Prostate gland (tissue), 2 donors: Measurements from ENCODE around the gene COMMD1. TPM values are rescaled to one million over a fixed set of nuclear protein-coding genes. Genes with fewer than 3 reads are reported as not detected.

Experiments
- DNase-seq: peaks from one replicate; pipeline ENCODE4 v3.0.0-alpha.2; 2019; ENCODE audit warnings: low spot score
- H3K27ac ChIP-seq, 2 donors: fragments of 200-600 bp; sonication (generic); 2 replicates each; pipeline ENCODE4 v1.5.1; 2017 to 2019
- H3K27me3 ChIP-seq: fragments of 200-600 bp; sonication (generic); replicated peaks from 2 replicates; pipeline ENCODE4 v1.5.1; 2019; ENCODE audit not compliant: insufficient read depth
- H3K36me3 ChIP-seq, 2 donors: fragments of 200-600 bp; sonication (generic); 1 replicate in 1 of 2; 2 replicates in 1 of 2; pipeline versions ENCODE4 v1.5.1 to v1.8.1; 2017 to 2019
- H3K4me1 ChIP-seq: fragments of 200-600 bp; sonication (generic); replicated peaks from 2 replicates; pipeline ENCODE4 v1.5.1; 2019
- H3K4me3 ChIP-seq, 2 donors: fragments of 200-600 bp; sonication (generic); 2 replicates each; pipeline ENCODE4 v1.5.1; 2017 to 2019
- H3K9me3 ChIP-seq: fragments of 200-600 bp; sonication (generic); 2 replicates; pipeline ENCODE4 v1.5.1; 2017
- POLR2A ChIP-seq: fragments of 450-650 bp; IDR thresholded peaks from one replicate; pipeline ENCODE4 v1.6.1; 2016; ENCODE audit warnings: antibody characterized with exemption, mild to moderate bottlenecking
- POLR2AphosphoS5 ChIP-seq: sonication (generic); formaldehyde crosslinking; IDR thresholded peaks from one replicate; pipeline ENCODE4 v1.6.1; 2017; ENCODE audit warnings: antibody characterized with exemption
- WGBS: methylation state at CpG from one replicate; pipeline ENCODE4 v1.1.5; 2018; 5-methylcytosine and 5-hydroxymethylcytosine counted together
- intact Hi-C: fragments of 100-400 bp; cut with DNase I; formaldehyde crosslinking; loops from one replicate; pipeline ENCODE4 v1.14.2; 2022
- total RNA-seq, 2 donors: library from RNA; depleted of rRNA; stranded (reverse); fragments of >200 nt; gene quantifications; one replicate each; pipeline ENCODE4 v1.1.0, GENCODE V29; 2016
- TF ChIP-seq, protein P1 (sequence below), 4 experiments: fragments of 200-600 bp in 2 of 4; fragments of 450-650 bp in 2 of 4; sonication (generic) in 2 of 4; IDR thresholded peaks; 1 replicate in 3 of 4; 2 replicates in 1 of 4; pipeline ENCODE4 v1.5.1; 2016 to 2019; ENCODE audit warnings: antibody characterized with exemption in 4 of 4, mild to moderate bottlenecking in 2 of 4, moderate library complexity in 2 of 4

The COMMD1 gene
- total RNA-seq, 2 donors from 2014 or later = 41.9 to 63.9 TPM

DNA sequence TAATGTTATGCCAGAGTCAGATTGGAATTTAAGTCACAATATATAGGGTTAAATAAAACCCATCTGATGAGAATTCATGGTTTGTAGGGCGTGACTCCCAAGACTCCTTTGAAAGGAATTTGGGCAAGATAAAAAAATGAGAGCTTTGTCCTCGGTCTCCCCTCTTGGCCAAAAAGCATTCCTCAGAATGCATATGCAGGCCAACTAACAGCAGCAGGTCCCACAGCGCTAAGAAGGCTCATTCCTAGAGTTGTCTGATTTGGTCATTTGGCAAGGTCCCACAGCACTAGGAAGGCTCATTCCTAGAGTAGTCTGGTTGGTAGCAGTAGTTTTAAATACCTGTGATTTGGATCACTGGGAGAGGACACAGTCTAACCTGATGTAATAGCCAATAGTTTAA is 184.2 kb downstream of the COMMD1 start:
- WGBS = 95% methylated on average over 3 of the region's 3 CpGs
- Histone ChIP-seq H3K36me3 (no peaks in the 10 kb centered on the region), H3K27me3 (no peaks in the 10 kb centered on the region), H3K27ac (no peak overlapping the region), H3K4me1 (no peaks in the 10 kb centered on the region), H3K4me3 (no peak overlapping the region), H3K9me3 (no peaks in the 10 kb centered on the region)
- TF ChIP-seq POLR2A (no peak), POLR2AphosphoS5 (no peak)
- TF ChIP-seq, protein P1, sequence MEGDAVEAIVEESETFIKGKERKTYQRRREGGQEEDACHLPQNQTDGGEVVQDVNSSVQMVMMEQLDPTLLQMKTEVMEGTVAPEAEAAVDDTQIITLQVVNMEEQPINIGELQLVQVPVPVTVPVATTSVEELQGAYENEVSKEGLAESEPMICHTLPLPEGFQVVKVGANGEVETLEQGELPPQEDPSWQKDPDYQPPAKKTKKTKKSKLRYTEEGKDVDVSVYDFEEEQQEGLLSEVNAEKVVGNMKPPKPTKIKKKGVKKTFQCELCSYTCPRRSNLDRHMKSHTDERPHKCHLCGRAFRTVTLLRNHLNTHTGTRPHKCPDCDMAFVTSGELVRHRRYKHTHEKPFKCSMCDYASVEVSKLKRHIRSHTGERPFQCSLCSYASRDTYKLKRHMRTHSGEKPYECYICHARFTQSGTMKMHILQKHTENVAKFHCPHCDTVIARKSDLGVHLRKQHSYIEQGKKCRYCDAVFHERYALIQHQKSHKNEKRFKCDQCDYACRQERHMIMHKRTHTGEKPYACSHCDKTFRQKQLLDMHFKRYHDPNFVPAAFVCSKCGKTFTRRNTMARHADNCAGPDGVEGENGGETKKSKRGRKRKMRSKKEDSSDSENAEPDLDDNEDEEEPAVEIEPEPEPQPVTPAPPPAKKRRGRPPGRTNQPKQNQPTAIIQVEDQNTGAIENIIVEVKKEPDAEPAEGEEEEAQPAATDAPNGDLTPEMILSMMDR (IDR thresholded peaks at IDR 0.05) = no peak
- DNase-seq = no peak
- intact Hi-C loops = no loop called here

DNA sequence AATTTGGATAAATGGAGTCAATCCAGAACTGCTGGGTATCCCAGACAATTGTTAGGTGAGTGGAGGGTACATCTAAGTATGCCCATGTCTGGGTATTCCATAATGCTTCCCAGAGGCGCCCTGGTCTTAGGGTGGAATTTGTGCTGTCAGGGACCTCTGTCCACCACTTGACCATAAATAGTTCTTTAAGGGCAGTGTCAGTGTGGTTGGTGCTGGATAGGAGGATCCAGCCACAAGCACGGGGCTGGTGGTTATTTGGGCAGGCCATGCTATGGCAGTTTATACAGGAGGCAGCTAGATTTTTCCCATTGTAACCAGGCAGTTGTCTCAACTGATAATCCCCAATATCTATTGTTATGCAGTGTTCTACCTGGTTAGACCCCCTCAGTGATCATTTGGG is 186.0 kb downstream of the COMMD1 start:
- TF ChIP-seq, protein P1 (IDR thresholded peaks at IDR 0.05) = no peak
- TF ChIP-seq POLR2A (no peak), POLR2AphosphoS5 (no peak)
- DNase-seq = no peak
- H3K36me3 ChIP-seq = no peaks in the 10 kb centered on the region
- H3K4me1 ChIP-seq = no peaks in the 10 kb centered on the region
- no peaks in the 10 kb centered on the region for H3K9me3 ChIP-seq
- no peaks in the 10 kb centered on the region for H3K27me3 ChIP-seq
- no peak overlapping the region for H3K4me3 ChIP-seq
- intact Hi-C loops = no loop called here
- WGBS = 97% methylated on average over 2 of the region's 2 CpGs
- H3K27ac ChIP-seq = no peak overlapping the region

DNA sequence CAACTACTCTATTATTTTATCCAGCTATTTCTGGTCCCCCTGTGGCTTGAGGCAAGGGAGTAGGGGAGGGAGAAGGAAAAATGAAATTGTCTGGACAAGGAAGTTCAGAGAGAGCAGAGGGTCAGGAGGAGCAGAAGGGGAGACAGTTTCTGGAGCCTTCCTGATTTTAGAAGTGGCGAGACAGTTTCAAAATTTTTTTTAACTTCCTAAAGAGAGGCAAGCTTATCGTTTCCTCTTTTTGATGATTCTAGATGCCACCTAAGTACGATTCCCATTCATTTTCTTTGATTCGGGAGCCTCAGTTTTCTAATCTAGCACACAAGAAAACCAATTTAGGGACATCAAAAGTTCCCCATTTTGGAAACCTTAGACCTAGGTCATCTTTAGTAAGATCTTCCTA is 193.6 kb downstream of the COMMD1 start:
- WGBS = 92% methylated on average over 4 of the region's 4 CpGs
- TF ChIP-seq POLR2A = no peak
- TF ChIP-seq, protein P1 (IDR thresholded peaks at IDR 0.05) = no peak
- TF ChIP-seq POLR2AphosphoS5 = no peak
- H3K4me1 ChIP-seq = no peaks in the 10 kb centered on the region

DNA sequence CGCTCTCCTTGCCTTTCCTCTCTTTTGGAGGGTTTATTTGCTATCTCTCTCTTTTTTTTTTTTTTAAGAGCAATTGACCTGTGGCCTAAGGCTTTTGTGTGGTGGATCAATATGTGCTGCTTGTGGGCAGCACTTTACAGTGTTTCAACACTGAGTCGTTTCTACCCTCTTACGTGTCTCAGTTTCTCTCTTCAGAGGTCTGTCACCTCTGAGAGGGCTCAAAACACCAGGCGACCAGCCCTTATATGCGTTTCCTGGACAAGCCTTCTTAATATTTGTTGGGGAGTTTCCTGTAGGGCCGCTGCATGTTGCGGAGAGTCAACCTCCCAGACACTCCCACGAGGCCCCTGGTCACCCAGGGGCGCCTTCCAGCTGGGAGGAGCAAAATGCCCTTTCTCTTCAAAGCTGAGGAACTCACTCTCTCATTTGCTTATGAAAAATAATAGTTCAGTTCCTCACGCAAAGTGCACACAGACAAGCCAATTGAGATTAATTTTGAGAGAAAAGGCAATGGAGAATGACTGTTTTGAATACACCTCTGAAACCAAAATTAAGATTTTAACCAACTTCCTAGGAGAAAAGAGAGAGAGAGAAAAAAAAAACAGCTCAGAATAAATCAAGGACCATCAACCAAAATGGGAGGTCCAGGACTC is 194.2 kb downstream of the COMMD1 start:
- WGBS = 92% methylated on average over 10 of the region's 10 CpGs
- TF ChIP-seq POLR2AphosphoS5 = no peak
- DNase-seq = no peak
- no peaks in the 10 kb centered on the region for H3K36me3 ChIP-seq
- intact Hi-C loops = no loop called here
- no peak overlapping the region for H3K27ac ChIP-seq
- H3K4me3 ChIP-seq = no peak overlapping the region
- H3K27me3 ChIP-seq = no peaks in the 10 kb centered on the region
- H3K4me1 ChIP-seq = no peaks in the 10 kb centered on the region
- no peaks in the 10 kb centered on the region for H3K9me3 ChIP-seq

More for the DNA sequence above, 193.6 kb downstream of the COMMD1 start:
- Histone ChIP-seq H3K27ac (no peak overlapping the region), H3K36me3 (no peaks in the 10 kb centered on the region), H3K27me3 (no peaks in the 10 kb centered on the region), H3K4me3 (no peak overlapping the region), H3K9me3 (no peaks in the 10 kb centered on the region)
- DNase-seq = no peak
- intact Hi-C loops = no loop called here

DNA sequence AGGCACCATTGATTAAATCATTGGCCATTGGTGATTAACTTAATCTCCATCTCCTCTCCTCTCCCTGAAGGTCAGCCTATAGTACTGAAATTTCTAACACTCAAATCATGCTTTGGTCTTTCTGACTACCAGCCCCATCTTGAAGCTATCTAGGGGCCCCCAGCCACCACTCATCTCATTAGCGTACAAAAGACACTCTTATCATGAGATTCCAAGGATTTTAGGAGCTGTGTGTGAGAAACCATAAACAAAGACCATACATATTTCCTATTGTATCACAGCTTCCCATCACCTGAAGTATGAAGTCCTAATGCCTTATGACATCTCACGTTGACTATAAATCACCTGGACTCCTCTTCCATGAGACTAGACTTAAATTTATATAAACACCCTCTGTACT is 196.4 kb downstream of the COMMD1 start:
- DNase-seq = no peak
- Histone ChIP-seq H3K27me3 (no peaks in the 10 kb centered on the region), H3K4me3 (no peak overlapping the region), H3K27ac (no peak overlapping the region), H3K4me1 (no peaks in the 10 kb centered on the region), H3K9me3 (no peaks in the 10 kb centered on the region), H3K36me3 (no peaks in the 10 kb centered on the region)
- TF ChIP-seq, protein P1 (IDR thresholded peaks at IDR 0.05) = no peak
- TF ChIP-seq POLR2A (no peak), POLR2AphosphoS5 (no peak)
- 94% methylated on average over 2 of the region's 2 CpGs for WGBS
- intact Hi-C loops = no loop called here
